Measurements from ENCODE around the gene TBC1D7.

Gene TBC1D7

GRCh38 chr6:13262302-13263230, 65.8 kb downstream of the TBC1D7 start:
- TF ChIP-seq TCF12 (IDR thresholded peaks at IDR 0.05; ENCODE audit: low read depth) (no peak), MAX (IDR thresholded peaks at IDR 0.05) (no peak), TAF1 (IDR thresholded peaks at IDR 0.05; ENCODE audit: low read depth) (no peak), EP300 (IDR thresholded peaks at IDR 0.05; ENCODE audit: borderline replicate concordance) (no peak), RAD21 (IDR thresholded peaks at IDR 0.05; ENCODE audit: low read depth) (no peak), TEAD4 (IDR thresholded peaks at IDR 0.05) (no peak), USF1 (IDR thresholded peaks at IDR 0.05) (no peak), FOXM1 (IDR thresholded peaks at IDR 0.05; ENCODE audit: borderline replicate concordance, low read depth) (no peak), REST (IDR thresholded peaks at IDR 0.05; ENCODE audit: low read depth) (no peak), CEBPB (IDR thresholded peaks at IDR 0.05) (no peak), CREB1 (IDR thresholded peaks at IDR 0.05; ENCODE audit: low read depth) (no peak), ZBTB7A (IDR thresholded peaks at IDR 0.05; ENCODE audit: low read depth) (no peak), YY1 (IDR thresholded peaks at IDR 0.05; ENCODE audit: low read depth) (no peak), NFIC (IDR thresholded peaks at IDR 0.05) (no peak)

GRCh38 chr6:13261464-13261994, 66.8 kb downstream of the TBC1D7 start:
- TF ChIP-seq EP300 (IDR thresholded peaks at IDR 0.05; ENCODE audit: borderline replicate concordance) (no peak), CREB1 (IDR thresholded peaks at IDR 0.05; ENCODE audit: low read depth) (no peak), USF1 (IDR thresholded peaks at IDR 0.05) (no peak), EGR1 (IDR thresholded peaks at IDR 0.05) (no peak), RAD21 (IDR thresholded peaks at IDR 0.05; ENCODE audit: low read depth) (no peak), ZBTB7A (IDR thresholded peaks at IDR 0.05; ENCODE audit: low read depth) (no peak), REST (IDR thresholded peaks at IDR 0.05; ENCODE audit: low read depth) (no peak), YY1 (IDR thresholded peaks at IDR 0.05; ENCODE audit: low read depth) (no peak), TCF12 (IDR thresholded peaks at IDR 0.05; ENCODE audit: low read depth) (no peak), FOXM1 (IDR thresholded peaks at IDR 0.05; ENCODE audit: borderline replicate concordance, low read depth) (no peak), MAX (IDR thresholded peaks at IDR 0.05) (no peak), CEBPB (IDR thresholded peaks at IDR 0.05) (no peak), TEAD4 (IDR thresholded peaks at IDR 0.05) (no peak), NFIC (IDR thresholded peaks at IDR 0.05) (no peak), TAF1 (IDR thresholded peaks at IDR 0.05; ENCODE audit: low read depth) (no peak)

- TF ChIP-seq CEBPB (IDR thresholded peaks at IDR 0.05) (no peak), EP300 (IDR thresholded peaks at IDR 0.05; ENCODE audit: borderline replicate concordance) (no peak), REST (IDR thresholded peaks at IDR 0.05; ENCODE audit: low read depth) (no peak), ZBTB7A (IDR thresholded peaks at IDR 0.05; ENCODE audit: low read depth) (no peak), TEAD4 (IDR thresholded peaks at IDR 0.05) (no peak), EGR1 (IDR thresholded peaks at IDR 0.05) (no peak), MAX (IDR thresholded peaks at IDR 0.05) (no peak), YY1 (IDR thresholded peaks at IDR 0.05; ENCODE audit: low read depth) (no peak), CREB1 (IDR thresholded peaks at IDR 0.05; ENCODE audit: low read depth) (no peak)
Measured at GRCh38 chr6:13260831-13261230, 67.5 kb downstream of the TBC1D7 start.
